KG1 (cell line): ENCODE measurements around the gene TRIM9.
"Not testable (repeated sequence)": the region's sequence is repeated elsewhere in the genome, so short reads cannot be mapped to it uniquely, and the experiment has no call there.

Experiments used
- DNase-seq: peaks from one replicate; lab custom pipeline; 2025; lab: John Stamatoyannopoulos, UW

The TRIM9 gene

GRCh38 chr14:51004352-51004800 is 90.5 kb downstream of the TRIM9 start:
- DNase-seq: no peak

- DNase-seq: no peak
Measured at GRCh38 chr14:51002406-51002999, 92.4 kb downstream of the TRIM9 start.

- no peak for DNase-seq
Measured at GRCh38 chr14:51000566-51000965, 94.3 kb downstream of the TRIM9 start.

- no peak for DNase-seq
Measured at GRCh38 chr14:50999726-51000125, 95.2 kb downstream of the TRIM9 start.

GRCh38 chr14:50998612-50999011 is 96.3 kb downstream of the TRIM9 start:
- DNase-seq: no peak

GRCh38 chr14:50997712-50998111 is 97.2 kb downstream of the TRIM9 start:
- no peak for DNase-seq

- not testable (repeated sequence) for DNase-seq
Measured at GRCh38 chr14:50994158-50994557, 100.7 kb downstream of the TRIM9 start.

GRCh38 chr14:50985859-50986331 is 109.0 kb downstream of the TRIM9 start:
- no peak for DNase-seq

GRCh38 chr14:50985124-50985858 is 109.6 kb downstream of the TRIM9 start:
- DNase-seq: no peak

GRCh38 chr14:50984036-50984710 is 110.7 kb downstream of the TRIM9 start:
- DNase-seq: no peak

GRCh38 chr14:50979941-50980850 is 114.7 kb downstream of the TRIM9 start:
- DNase-seq: no peak

GRCh38 chr14:50978888-50979287 is 116.0 kb downstream of the TRIM9 start:
- no peak for DNase-seq

- no peak for DNase-seq
Measured at GRCh38 chr14:50978529-50978871, 116.4 kb downstream of the TRIM9 start.

GRCh38 chr14:50977863-50978528 is 116.9 kb downstream of the TRIM9 start:
- no peak for DNase-seq

- DNase-seq: no peak
Measured at GRCh38 chr14:50974118-50974517, 120.8 kb downstream of the TRIM9 start.

GRCh38 chr14:50972734-50973133 is 122.2 kb downstream of the TRIM9 start:
- no peak for DNase-seq

GRCh38 chr14:50970886-50971781 is 123.8 kb downstream of the TRIM9 start:
- DNase-seq: no peak

GRCh38 chr14:50967790-50968189 is 127.1 kb downstream of the TRIM9 start:
- DNase-seq: peak; percentile 24

- no peak for DNase-seq
Measured at GRCh38 chr14:50967103-50967502, 127.8 kb downstream of the TRIM9 start.

- no peak for DNase-seq
Measured at GRCh38 chr14:50964683-50965390, 130.1 kb downstream of the TRIM9 start.
